Mucosa of gallbladder (tissue), 1 donor: ENCODE data around the gene CNTNAP4. TPM values are rescaled to one million over a fixed set of nuclear protein-coding genes. Genes with fewer than 3 reads are reported as not detected.

Source experiments
- DNase-seq: peaks from one replicate; pipeline ENCODE4 v3.0.0-alpha.2; 2020; ENCODE audit warnings: low spot score
- total RNA-seq: library from RNA; stranded (reverse); gene quantifications from one replicate; pipeline ENCODE4 v1.2.1, GENCODE V29; 2021
- donor health status: DM: no; HTN: no; CAD: no.

CNTNAP4 gene
- total RNA-seq, 1 donor from 2014 or later = not detected

DNA sequence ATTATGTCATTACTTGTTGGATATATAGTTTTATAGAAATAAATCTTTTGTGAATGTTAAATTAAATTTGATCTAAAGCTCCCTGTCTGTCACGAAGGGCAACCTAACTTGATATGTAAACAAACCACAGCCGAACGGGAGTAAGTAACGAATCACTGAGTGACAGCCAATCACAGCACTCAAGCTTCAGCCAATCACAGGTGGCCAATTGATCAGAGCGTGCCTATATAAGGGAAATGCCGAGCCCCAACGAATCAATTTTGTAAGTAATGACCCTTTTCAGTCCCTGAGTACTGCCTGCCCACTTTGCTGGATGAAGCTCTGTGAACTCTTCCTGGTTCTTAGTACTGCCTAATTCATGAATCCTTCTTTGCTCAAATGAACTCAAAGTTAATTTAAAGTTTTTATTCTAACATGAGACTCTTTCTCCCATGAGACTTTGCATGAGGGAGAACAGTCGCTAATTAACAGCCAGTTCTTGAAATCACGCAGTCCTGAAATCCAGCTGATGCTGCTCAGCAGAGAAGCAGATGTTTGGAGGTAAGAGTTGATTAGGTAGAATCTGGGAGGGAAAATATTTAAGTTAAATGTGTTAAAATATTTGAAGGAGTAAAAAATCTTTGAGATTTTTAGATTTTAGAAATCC is 302.2 kb downstream of the CNTNAP4 start:
- DNase-seq = no peak

DNA sequence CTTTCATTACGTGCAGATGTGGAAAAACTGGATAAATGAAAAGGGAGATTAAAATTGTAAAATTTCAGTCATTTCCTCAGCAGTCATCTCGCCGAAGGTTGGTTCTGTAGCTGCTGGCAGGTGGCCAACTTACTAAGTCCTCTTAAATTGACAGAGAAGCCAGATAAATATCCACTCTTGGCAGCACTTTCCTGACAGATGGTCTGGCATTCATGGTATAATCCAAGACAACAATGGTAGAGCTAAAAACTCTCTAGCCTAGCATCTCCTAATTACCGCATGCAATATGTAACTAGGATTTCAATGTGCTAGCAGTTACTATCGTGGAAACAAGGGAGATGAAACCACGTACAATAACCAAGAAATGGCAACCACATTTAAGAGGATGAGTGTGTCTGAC is 306.3 kb downstream of the CNTNAP4 start:
- DNase-seq = no peak

DNA sequence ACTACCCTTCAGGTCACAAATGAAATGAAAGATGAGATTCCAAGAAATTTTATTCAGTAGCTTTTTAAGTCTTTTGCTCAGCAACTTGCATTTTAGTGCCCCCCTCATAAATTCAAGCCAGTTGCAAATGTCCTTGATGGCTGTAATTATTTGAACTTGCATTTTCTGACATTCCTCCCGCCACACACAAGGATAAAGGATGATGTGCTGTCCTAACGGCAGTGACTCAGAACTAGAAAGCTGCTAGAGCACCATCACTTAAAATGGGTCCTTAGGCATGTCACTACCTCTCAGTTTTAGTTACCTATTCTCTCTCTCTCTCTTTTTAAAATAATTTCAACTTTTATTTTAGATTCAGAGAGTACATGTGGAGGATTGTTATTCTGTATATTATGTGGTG is 306.7 kb downstream of the CNTNAP4 start:
- DNase-seq = no peak

DNA sequence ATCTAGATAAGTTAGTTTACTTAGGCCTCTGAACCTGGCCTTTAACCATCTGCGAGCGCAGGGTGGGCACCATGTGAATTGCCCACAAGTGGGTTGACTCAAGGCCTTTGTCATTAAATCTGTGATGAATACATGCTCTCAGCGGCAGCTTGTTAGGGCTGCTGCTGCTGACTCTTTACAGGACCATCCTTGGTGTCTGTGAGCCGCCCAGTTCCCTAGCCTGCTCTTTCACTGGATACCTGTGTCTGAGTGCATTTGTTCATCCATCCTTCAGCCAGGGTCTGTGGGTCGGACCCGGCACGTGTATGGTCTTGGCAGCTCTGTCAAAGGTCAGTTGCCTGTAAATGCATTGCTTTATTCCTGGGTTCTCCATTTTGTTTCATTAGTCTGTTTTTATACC is 321.3 kb downstream of the CNTNAP4 start:
- no peak for DNase-seq

DNA sequence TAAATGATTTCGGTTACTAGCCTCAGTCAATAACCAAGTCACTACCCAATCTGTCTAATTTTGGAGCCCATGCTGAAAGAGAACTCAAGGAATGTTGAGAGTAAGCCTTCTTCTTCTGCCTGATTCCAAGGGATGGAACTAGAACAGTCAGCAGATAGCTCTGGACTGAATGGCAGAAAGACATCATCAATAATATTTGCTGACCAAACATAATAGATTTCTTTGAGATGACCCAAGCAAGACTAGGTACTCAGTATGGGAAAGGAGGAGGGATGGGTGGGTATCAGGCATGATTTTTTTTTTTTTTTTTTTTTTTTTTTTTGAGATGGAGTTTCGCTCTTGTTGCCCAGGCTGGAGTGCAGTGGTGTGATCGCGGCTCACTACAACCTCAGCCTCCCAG is 330.1 kb downstream of the CNTNAP4 start:
- no peak for DNase-seq
